ENCODE results near the gene SLC12A7.
"Not testable (repeated sequence)": the region's sequence is repeated elsewhere in the genome, so short reads cannot be mapped to it uniquely, and the experiment has no call there.

The SLC12A7 gene

DNA sequence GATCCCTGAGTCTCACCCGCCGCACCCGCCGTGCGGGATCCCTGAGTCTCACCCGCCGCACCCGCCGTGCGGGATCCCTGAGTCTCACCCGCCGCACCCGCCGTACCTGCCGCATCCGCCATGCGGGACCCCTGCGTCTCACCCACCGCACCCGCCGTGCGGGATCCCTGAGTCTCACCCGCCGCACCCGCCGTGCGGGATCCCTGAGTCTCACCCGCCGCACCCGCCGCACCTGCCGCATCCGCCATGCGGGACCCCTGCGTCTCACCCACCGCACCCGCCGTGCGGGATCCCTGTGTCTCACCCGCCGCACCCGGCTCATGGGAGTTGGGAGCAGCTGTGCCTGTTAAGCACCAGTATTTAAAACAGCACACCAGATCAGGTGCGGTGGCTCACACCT, 50.6 kb downstream of the SLC12A7 start:
- DNase-seq, result not testable (repeated sequence)

DNA sequence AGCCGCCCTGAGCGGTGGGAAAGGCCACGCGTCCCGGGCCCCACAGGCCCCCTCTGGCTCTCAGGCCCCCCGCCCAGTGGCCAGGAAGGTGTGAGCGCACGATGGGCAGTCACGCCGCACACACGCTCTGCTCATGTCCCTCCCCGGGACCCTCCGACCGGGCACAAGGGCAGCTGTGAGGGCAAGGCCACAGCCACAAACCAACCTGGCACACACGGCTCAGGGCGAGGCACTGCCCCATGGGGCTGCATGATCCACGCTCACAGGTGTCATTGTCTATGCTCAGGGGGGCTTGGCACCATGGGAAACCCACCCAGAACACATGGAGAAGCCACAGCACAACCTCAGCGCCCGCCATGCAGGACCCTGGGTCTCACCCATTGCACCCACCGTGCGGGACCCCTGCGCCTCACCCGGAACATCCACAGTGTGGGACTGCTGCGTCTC, 51.3 kb downstream of the SLC12A7 start:
- no peak for DNase-seq

DNA sequence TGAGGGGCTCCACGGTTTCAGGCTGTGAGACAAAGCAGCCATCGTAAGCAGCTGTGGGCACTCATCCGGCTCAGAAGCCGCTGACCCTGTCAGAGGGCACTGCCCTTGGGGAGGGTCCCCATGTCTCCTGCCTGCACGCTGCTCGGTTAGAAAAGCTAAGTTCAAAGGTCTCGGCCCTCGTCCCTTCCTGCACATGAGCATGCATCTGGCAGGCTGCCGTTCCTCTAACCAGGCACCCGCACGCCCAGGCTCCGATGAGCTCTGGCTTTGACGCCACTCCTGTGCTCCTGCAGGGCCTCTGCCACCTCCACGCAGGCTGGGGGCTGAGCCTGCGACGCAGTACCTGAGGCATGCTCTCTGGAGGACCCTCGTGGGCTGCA, 52.0 kb downstream of the SLC12A7 start:
- no peak for DNase-seq

DNA sequence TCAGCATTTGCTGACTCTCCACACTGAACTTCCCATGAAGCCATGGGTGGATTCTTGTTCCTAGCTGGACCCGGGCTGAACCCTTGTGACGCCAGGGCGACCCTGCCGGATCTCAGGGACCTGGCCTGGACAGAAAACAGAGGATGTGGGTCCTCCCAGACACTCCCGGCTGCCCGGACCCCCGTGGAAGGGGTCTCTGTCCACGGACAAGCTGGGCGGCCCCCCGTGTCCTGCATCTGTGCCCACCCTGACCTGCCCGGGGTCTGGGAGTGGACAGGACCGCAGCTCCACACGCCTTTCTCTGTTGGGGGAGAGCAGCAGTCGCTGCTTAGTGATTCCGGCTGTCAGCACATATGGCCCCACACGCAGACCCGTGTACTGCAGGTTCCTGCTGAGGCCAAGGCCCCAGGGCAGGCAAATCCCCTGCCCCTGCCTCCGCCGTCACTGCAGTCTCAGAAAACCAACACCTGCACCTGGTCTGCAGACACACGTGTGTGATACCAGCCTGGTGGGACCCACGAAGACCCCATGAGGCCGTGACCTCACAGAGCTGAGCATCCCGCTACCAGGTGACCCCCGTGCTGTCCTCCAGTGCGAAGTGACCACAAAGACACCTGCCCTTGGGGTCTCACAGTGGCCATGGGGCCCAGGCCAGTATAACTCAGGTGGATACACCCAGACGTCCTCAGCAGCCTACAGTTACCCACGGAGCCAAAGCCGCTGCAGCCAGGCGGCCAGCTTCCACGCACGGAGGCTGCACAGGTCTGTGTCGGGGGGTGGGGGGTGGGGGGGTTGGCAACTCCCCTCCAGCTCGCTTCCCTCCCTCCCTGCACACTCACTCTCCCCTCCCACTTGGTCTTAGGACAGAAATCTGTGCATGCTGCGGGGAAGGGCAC, 52.6 kb downstream of the SLC12A7 start:
- DNase-seq, result no peak

DNA sequence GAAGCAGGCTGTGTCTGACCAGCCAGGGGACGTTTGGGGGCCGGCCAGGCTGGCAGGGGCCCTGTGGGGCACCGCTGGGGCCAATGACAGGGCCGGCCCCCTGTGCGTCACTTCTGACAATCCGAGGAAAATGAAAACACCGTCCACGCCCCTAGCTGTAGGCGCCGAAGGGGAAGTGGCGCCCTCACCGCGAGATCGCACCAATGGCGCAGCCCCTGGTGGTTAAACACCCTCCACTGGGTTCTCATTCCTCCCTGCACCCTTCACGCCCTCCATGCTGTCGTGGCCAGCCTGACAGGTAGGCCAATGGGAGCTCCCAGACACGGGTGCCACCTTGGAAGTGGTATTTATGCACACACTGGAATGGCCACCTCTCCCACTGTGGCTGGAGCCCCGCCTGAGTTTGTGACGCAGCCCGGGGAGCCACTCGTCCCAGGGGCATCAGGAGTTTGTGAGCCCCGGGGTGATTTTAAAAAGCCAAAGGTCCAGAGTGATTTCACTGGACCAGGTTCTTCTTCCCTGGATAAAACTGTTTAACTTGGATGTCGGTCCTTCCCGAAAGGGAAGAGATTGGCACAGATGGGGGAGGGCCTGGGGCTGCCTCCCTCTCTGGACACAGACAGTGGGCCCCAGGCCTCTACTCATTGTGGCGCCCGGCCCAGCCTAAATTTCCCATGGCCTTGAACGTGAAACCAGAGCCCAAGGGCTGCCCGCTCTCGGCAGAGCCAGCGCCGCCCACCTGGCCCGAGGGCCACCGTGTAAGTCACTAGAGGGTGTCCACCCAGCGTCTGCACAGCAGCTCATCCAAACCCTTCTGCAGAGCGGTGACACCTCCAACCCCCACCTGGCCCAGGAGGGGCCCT, 53.5 kb downstream of the SLC12A7 start:
- DNase-seq, result no peak

DNA sequence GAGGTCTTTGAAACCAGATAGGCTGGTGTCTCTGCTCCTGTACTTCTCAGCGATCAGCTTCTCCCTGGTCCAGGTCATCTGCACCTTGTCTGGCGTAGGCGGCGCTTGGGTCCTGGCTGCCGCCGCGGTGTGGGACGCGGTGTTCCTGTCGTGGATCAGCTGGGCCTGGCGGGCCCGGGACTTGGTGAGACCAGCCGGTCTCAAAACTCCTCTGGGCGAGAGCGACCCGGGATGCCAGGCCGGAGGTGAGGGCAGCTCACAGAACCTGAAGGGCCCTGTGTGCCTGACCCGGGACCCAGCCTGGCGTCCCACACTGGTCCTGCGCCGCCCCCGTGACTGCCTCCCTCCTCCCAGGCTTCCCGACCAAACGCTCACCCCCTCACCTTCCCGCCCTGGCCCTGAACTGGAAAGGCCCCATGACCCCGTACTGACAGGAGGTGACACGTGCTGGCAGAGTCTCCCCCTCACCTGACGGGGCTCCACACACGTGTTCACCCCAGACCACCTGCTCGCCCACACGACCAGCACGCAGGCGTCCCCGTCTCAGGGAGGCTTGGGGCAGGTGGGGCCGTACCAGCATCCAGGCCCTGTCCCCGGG, 54.3 kb downstream of the SLC12A7 start:
- DNase-seq, result no peak

DNA sequence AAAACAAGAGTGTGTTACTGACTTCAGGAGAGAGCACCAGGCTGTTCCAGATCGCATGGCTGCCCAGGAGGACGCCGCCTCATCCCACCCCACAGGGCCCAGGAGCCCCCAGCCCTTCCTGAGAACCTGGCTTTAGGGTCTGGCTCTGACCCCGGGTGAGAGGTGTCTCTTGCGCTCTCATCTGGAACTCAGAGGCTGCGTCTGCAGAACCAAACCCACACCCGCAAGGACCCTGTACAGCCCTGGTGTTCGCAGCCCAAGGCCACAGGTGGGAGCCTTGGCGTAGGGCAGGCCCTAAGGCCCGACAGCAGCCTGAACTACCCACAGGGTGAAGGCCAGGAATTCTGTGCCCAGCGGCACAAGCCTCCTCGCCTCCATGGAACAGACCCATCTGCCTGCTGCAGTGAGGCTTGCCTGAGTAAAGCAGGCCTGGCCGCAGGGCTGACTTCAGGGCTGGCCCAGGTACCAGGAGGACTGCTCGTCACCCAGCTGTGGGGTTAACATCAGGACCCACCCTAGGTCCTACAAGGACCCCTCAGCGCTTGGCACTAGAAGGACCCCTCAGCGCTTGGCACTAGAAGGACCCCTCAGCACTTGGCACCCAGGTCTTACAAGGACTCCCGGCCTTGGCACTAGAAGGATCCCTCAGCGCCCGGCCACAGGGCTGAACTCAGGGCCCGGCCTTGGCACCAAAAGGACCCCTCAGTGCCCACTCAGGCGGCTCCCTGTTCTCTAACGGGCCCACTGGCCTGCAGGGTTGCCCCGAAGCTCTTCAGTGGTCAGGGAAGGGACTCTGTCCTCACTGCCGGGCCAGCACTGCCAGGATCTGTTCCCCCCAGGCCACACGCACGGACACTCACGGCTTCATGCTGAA, 55.0 kb downstream of the SLC12A7 start:
- no peak for DNase-seq

DNA sequence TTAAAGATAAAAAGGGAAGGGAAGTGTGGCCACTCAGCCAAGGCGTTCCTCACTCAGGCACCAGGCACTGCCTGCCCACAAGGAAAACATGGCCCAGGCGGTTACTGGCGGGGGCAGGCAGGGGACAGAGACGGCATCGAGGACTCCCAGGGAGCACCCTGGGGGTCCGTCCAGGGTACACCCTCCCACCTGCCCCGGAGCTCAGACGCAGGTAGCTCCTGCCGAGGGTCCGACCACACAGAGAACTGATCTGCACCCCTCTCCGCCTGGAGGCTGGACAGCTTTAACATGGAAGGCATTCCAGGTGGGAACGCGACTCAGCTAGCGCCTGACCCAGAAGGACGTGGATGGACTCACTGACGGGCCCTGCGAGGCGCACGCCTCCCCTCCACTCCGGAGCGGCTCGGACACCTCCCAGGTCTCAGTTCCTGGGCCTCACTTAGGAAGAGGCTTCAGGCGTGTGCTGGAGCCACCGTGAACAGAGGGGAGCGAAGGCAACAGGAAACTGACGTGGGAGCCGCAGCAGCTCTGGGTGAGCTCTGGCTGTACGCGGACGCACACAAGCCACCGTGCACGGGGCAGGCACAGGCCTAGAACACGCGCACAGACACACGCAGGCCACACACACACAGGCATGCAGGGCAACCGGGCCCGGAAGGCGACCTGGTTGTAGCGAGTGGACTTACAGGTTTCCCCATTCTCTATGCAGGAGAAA, 55.8 kb downstream of the SLC12A7 start:
- no peak for DNase-seq

DNA sequence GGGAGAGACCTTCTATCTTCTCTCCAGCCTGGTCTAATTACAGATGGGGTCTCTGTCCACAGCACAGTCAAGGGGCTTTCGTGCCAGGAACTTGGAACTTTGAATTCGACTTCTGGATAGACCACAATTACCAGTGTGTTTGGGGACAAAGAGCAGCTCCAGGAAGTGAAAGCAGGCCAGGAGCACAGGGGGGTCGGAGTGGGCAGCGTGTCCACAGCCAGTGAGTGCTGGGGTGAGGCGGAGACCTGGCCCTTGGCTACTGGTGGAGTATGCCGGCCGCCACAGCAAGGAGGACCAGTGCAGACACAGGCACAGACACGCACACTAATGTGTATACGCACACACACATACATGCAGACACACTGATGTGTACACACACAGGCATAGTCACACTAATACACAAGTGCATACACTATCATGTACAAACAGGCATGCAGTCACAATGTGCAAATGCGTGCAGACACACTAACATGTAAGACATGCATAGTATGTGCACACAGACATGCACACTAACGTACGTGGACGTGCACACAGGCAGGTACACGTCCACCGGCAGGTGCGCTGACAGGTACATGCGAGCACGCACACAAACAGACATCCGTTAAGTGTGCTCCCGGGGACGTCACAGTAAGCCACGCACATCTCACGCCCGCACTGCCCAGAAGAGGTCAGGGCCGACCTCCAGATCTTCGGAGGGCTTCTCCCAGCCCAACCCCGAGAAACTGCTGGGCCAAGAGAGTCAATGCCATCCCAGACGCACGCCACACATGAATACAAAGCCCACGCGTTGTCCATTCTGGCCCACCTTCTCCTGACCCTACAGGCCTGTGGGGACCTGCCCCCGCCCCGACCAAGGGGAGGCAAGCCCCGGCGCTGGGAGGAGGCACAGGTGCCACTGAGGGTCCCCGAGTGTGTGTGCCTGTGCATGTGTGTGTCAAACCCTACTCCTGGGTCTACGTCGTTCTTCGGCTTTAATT, 56.8 kb downstream of the SLC12A7 start:
- DNase-seq, result no peak

DNA sequence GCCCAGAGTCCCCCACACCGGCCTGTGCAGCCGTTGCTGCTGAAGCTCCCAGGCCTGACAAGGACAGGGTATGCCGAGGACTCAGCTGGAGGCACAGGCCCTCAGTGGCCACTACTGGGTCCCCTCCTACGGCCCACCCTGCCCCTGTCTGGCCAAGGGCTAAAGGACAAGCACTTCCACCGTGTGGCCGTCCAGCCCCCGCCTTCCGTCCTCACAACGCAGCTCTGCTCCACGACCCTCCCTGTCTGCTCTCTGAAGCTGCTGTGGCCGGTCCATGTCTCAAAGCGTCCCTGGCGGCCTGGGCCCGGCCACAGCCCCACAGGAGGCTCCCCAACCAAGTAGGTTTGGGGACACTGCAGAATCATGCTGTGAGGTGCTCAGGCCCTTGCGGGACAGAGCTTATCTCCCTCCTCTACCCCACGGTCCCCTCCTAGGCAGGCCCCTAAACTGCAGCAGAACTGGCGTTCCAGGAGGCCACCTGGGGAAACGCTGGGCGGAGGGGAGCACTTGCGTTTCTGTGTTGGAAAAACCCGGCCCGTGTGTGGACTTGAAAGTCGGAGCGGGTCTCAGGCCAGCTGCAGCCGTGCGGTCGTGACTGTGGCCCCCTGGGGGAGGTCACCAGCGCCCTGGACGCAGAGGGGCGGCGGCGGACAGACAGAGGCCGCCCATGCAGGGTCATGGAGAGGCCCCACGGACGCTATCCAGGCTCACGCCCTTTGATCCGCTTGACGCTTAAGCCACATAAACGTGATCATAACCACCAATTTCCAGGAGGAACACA, 57.7 kb downstream of the SLC12A7 start:
- no peak for DNase-seq

DNA sequence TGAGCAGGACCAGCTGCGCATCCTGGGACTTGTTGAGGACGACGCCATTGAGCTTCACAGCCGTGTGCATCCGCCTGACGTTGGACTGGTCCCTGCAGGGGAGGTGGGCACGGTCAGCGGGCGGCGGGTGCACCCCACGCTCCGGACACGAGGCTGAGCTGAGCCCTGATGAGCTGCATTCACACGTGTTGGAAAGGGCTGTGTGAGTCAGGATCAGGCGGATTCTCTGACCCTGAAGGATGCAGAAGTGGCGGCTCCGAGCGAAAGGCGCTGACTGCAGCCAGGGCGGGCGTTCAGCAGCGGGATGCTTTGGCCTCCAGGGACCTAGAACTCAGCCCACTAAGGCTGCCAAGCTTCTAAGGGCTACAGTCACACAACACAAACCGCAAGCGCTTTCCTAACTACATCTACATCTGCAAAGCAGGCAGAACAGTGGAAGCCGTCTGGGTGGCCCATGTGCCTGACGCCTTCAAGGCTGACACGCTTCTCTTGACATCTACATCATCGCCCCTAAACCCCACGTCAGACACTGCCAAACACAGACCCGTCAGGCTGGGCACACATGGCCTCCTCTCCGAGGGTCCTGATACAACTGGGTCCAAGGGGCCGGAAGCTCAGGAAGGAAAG, 58.4 kb downstream of the SLC12A7 start:
- DNase-seq, result no peak

DNA sequence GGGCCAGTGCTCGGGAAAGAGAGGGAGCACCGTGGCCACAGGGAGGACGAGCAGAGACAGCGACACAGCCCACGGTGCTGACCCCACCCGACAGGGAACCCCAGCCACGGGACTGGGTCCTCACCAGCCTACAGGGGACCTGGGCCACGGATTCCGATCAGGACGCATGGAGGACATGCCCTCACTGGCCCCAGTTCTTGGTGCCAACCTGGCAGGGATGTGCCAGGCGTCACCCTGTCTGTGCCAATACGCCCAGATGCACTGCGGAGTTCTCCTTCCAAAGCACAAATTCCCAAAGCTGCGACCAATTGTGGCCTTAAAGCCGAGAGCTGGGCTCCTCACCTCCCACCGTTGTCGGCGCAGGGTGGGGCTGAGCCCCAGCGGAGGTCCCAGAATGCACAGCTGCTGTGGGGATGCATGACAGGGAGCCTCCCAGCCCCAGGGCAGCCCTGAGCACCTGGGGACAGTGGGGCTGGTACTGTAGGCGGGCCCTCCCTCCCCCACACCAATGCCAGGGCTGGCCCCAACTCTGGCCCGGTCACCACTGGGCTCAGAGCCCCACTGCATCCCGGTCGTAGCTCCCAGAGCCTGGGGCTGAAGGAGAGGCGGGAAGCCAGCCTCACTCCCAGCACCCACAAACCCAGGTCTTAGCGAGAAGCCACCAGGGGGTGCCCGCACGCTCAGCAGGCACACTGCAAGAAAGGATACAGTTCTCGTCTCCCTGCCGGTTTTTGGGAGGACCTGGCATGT, 59.0 kb downstream of the SLC12A7 start:
- DNase-seq, result no peak

DNA sequence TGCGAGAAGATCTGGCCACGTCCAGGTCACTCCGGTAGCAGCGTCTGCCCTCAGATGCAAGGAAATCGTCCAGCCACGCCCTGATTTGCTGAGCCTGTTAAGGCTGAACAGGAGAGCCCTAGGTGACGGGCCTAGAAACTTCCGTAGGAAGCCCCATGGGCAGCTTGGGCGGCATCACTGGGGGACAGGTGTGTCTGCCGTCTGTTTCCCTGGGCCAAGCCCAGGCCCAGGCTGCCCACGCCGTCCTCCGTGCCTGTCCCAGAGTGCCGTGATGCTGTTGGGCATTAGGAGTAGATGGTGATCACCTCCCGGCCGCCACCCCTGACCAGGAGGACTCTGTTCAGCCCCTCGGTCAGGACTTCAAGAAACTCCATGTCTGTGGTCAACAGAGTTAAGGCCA, 59.8 kb downstream of the SLC12A7 start:
- DNase-seq, result no peak

DNA sequence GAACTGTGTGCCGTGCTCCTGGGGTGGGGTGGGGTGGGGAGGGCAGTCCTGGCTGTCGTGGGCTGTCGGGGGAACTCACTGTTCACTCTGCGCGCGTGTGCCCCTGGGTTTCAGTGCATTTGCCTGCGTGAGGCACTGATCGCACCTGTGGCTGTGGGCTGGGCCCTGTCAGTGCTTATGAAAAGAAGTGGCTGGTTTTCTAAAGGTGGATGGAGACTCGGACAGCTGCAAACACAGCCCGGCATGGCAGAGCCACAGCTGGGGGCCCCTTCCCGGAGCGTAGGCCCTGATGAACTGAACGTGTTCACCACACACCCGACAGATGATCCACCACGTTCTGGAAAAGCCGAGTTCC, 60.5 kb downstream of the SLC12A7 start:
- no peak for DNase-seq

DNA sequence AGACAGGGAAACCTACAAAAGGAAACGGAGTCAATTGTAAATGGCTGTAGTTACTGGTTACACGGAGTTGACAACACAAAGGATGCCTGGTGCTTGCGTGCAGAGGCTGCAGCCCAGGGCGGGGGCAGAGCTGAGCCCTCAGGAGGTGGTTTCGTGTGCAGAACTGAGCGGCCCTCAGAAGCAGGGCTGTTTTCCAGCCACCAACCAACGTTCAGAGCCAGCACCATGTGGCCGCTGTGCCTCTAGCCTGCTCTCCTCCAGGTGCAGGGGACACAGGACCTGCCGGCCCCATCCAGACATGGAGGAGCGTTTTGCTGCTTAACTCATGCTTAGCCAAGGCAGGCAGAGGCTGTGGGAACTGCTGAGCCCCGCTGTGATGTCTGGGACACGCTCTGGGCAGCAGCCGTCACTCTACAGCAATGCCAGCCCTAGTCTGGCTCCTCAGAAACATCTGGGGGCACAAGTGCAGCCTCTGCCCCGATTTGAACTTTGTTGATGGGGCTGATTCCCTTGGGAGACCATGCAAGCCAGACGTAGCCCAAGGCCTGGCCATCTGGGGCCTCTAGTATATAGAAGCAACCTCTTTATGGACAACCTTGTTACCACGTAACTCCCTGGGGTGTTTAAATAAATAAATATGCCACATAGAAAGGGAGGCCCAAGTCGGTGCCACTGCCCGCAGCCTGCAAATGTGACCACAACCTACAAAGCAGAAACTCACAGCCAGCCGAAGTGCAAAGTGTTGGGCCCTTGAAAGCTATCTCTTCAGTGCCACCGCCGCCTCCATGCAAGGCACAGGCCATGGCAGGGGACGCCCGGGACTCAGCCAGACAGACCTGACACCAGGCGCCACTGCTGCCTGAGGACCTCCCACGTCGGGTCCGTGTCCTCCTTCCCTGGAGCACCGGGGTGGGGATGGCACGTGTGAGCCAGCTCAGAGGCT, 61.2 kb downstream of the SLC12A7 start:
- DNase-seq, result no peak

DNA sequence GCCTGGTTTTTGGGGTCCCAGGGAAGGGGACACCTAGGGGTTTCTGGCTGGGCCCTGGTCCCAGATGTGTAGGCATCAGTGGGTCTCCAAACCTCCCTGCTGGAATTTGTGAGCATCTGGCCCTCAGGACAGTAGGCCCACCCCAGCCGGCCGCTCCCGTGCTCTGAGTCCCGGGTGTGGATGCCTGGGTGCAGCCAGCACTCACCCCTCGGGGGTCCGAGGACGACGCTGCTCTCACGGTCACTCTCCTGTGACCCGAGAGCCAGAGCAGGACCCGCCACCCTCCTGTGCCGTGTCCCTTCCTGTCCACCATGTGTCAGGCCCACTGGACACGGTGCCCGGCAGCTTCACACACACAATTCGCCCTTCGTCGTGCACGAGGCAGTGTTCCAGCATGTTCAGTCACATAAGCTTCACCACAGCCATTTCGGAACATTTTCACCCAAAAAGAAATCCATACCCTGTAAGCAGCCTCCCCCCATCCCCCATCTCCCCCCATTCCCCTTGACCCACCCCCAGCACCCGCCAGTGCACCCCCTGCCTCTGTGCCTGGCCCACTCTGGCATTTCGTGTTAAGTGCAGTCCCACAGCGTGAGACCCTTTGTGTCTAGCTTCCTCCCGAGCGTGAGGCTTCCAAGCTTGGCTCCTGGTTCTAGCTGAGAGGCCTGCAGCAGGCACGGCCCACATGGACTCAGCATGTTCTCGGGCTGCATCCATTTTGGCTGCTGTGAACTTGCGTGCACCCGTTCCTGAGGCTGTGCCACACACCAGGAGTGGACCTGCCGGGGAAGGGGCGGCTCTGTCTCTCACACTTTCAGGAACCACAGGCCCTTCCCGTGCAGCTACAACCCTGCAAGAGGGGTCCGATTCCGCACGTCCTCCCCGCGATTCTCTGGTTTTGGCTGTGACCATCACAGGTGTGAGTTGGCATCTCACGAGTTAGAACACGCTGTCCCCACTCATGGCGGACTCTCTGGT, 62.7 kb downstream of the SLC12A7 start:
- DNase-seq, result no peak

All from suppressor macrophage (primary cell).